GM10266 (cell line): ENCODE measurements around the gene CNOT10.
"Not testable (repeated sequence)": the region's sequence is repeated elsewhere in the genome, so short reads cannot be mapped to it uniquely, and the experiment has no call there.

Experiments
- DNase-seq: peaks from one replicate; pipeline ENCODE4 v3.0.0; 2012; ENCODE audit errors: extremely low spot score
- CTCF ChIP-seq: IDR thresholded peaks from 2 replicates; pipeline ENCODE4 v1.5.1; 2012; ENCODE audit warnings: mild to moderate bottlenecking, low read depth; ENCODE audit not compliant: control insufficient read depth, insufficient read depth; ENCODE audit errors: missing control alignments

The CNOT10 gene

GRCh38 chr3:32782407-32782806, 97.4 kb downstream of the CNOT10 start:
- TF ChIP-seq CTCF = no peak
- DNase-seq = no peak

- no peak for DNase-seq
- TF ChIP-seq CTCF = no peak
Measured at GRCh38 chr3:32791833-32792232, 106.8 kb downstream of the CNOT10 start.

- TF ChIP-seq CTCF = no peak
- no peak for DNase-seq
Measured at GRCh38 chr3:32794487-32795308, 109.7 kb downstream of the CNOT10 start.

- DNase-seq = not testable (repeated sequence)
Measured at GRCh38 chr3:32796384-32796950, 111.5 kb downstream of the CNOT10 start.

- no peak for TF ChIP-seq CTCF
- no peak for DNase-seq
Measured at GRCh38 chr3:32797776-32798175, 112.8 kb downstream of the CNOT10 start.

- DNase-seq = not testable (repeated sequence)
Measured at GRCh38 chr3:32801440-32801839, 116.5 kb downstream of the CNOT10 start.

GRCh38 chr3:32813180-32813579, 128.2 kb downstream of the CNOT10 start:
- TF ChIP-seq CTCF = no peak
- no peak for DNase-seq

GRCh38 chr3:32814361-32814760, 129.4 kb downstream of the CNOT10 start:
- no peak for TF ChIP-seq CTCF
- DNase-seq = no peak
